ENCODE results near the gene AK1.

Gene AK1

GRCh38 chr9:127835991-127836516 lies 41.4 kb downstream of the AK1 start:
- Histone ChIP-seq H3K79me2 (ENCODE audit: low read length) (no peaks in the 10 kb centered on the region), H4K20me1 (ENCODE audit: insufficient read depth, low read length) (no peaks in the 10 kb centered on the region), H3K4me2 (ENCODE audit: low read depth, low read length) (no peak overlapping the region), H3K9me2 (replicated peaks; ENCODE audit: insufficient read depth, low read length) (no peaks in the 10 kb centered on the region), H3K9ac (ENCODE audit: low read length) (no peak overlapping the region), H2AFZ (ENCODE audit: low read length) (no peak overlapping the region), H3F3A (ENCODE audit: insufficient read depth, low read length) (no peaks in the 10 kb centered on the region), H3K4me1 (ENCODE audit: low read length) (no peaks in the 10 kb centered on the region), H3K36me3 (replicated peaks; ENCODE audit: insufficient read depth, low read length) (no peaks in the 10 kb centered on the region), H3K27ac (ENCODE audit: low read length) (no peak overlapping the region), H3K27me3 (replicated peaks; ENCODE audit: insufficient read depth, low read length) (0 out of 2 replicates have a peak, but pooled peaks cover 10% of the 10 kb centered on the region), H3K4me3 (ENCODE audit: low read length) (no peak overlapping the region), H3K9me3 (replicated peaks; ENCODE audit: insufficient read depth, low read length) (no peaks in the 10 kb centered on the region)
- TF ChIP-seq EZH2 (optimal IDR thresholded peaks at IDR 0.05; ENCODE audit: low read depth, low read length) (no peak), EZH2phosphoT487 (IDR thresholded peaks at IDR 0.05; ENCODE audit: low read length) (no peak), CTCF (IDR thresholded peaks at IDR 0.05; ENCODE audit: low read length) (no peak)
- DNase-seq = no peak

- Histone ChIP-seq H4K20me1 (ENCODE audit: insufficient read depth, low read length) (no peaks in the 10 kb centered on the region), H3K27ac (ENCODE audit: low read length) (no peak overlapping the region), H3K36me3 (replicated peaks; ENCODE audit: insufficient read depth, low read length) (no peaks in the 10 kb centered on the region), H2AFZ (ENCODE audit: low read length) (no peak overlapping the region), H3F3A (ENCODE audit: insufficient read depth, low read length) (no peaks in the 10 kb centered on the region), H3K27me3 (replicated peaks; ENCODE audit: insufficient read depth, low read length) (no peaks in the 10 kb centered on the region), H3K4me3 (ENCODE audit: low read length) (no peak overlapping the region), H3K79me2 (ENCODE audit: low read length) (no peaks in the 10 kb centered on the region), H3K9ac (ENCODE audit: low read length) (no peak overlapping the region), H3K9me3 (replicated peaks; ENCODE audit: insufficient read depth, low read length) (no peaks in the 10 kb centered on the region), H3K9me2 (replicated peaks; ENCODE audit: insufficient read depth, low read length) (no peaks in the 10 kb centered on the region), H3K4me2 (ENCODE audit: low read depth, low read length) (no peak overlapping the region), H3K4me1 (ENCODE audit: low read length) (no peaks in the 10 kb centered on the region)
- no peak for DNase-seq
- TF ChIP-seq EZH2 (optimal IDR thresholded peaks at IDR 0.05; ENCODE audit: low read depth, low read length) = no peak
- TF ChIP-seq EZH2phosphoT487 (IDR thresholded peaks at IDR 0.05; ENCODE audit: low read length) = no peak
- TF ChIP-seq CTCF (IDR thresholded peaks at IDR 0.05; ENCODE audit: low read length) = no peak
These were observed 43.9 kb downstream of the AK1 start for GRCh38 chr9:127833555-127833954.

DNA sequence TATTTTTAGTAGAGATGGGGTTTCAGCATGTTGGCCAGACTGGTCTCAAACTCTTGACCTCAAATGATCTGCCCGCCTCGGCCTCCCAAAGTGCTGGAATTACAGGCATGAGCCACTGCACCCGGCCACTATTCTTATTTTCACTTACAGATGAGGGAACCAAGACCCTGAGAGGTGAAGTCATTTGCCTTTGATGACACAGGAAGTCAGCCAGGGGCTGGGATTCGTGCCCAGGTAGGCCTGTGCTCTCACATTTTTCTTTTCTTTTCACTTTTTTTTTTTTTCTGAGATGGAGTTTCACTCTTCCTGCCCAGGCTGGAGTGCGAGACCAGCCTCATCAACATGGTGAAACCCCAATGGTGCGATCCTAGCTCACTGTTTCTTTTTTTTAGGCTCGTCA lies 45.2 kb downstream of the AK1 start:
- Histone ChIP-seq H3K9ac (ENCODE audit: low read length) (no peak overlapping the region), H2AFZ (ENCODE audit: low read length) (no peak overlapping the region), H3K9me3 (replicated peaks; ENCODE audit: insufficient read depth, low read length) (no peaks in the 10 kb centered on the region), H3K4me3 (ENCODE audit: low read length) (no peak overlapping the region), H3K27me3 (replicated peaks; ENCODE audit: insufficient read depth, low read length) (no peaks in the 10 kb centered on the region), H3F3A (ENCODE audit: insufficient read depth, low read length) (no peaks in the 10 kb centered on the region), H3K27ac (ENCODE audit: low read length) (no peak overlapping the region), H3K9me2 (replicated peaks; ENCODE audit: insufficient read depth, low read length) (no peaks in the 10 kb centered on the region), H3K36me3 (replicated peaks; ENCODE audit: insufficient read depth, low read length) (no peaks in the 10 kb centered on the region), H4K20me1 (ENCODE audit: insufficient read depth, low read length) (no peaks in the 10 kb centered on the region), H3K79me2 (ENCODE audit: low read length) (no peaks in the 10 kb centered on the region), H3K4me1 (ENCODE audit: low read length) (no peaks in the 10 kb centered on the region), H3K4me2 (ENCODE audit: low read depth, low read length) (no peak overlapping the region)
- TF ChIP-seq CTCF (IDR thresholded peaks at IDR 0.05; ENCODE audit: low read length) (no peak), EZH2phosphoT487 (IDR thresholded peaks at IDR 0.05; ENCODE audit: low read length) (no peak), EZH2 (optimal IDR thresholded peaks at IDR 0.05; ENCODE audit: low read depth, low read length) (no peak)
- DNase-seq = no peak
